Suprapubic skin (tissue), 4 donors: ENCODE data around the gene POMGNT1. TPM values are rescaled to one million over a fixed set of nuclear protein-coding genes. Genes with fewer than 3 reads are reported as not detected.

Source experiments
- DNase-seq, 2 donors: peaks; one replicate each; pipeline ENCODE4 v3.0.0-alpha.2; 2019; ENCODE audit warnings: low spot score in 2 of 2
- H3K27ac ChIP-seq: fragments of 200-600 bp; sonication (generic); one replicate; pipeline ENCODE4 v1.5.1; 2019
- H3K27me3 ChIP-seq: fragments of 200-600 bp; sonication (generic); one replicate; pipeline ENCODE4 v1.5.1; 2019
- H3K36me3 ChIP-seq: fragments of 200-600 bp; sonication (generic); one replicate; pipeline ENCODE4 v1.5.1; 2019
- H3K4me1 ChIP-seq: fragments of 200-600 bp; sonication (generic); one replicate; pipeline ENCODE4 v1.5.1; 2019
- H3K4me3 ChIP-seq: fragments of 200-600 bp; sonication (generic); one replicate; pipeline ENCODE4 v1.5.1; 2019; ENCODE audit warnings: mild to moderate bottlenecking
- H3K9me3 ChIP-seq: fragments of 200-600 bp; sonication (generic); one replicate; pipeline ENCODE4 v1.5.1; 2019
- EP300 ChIP-seq: sonication (generic); formaldehyde crosslinking; IDR thresholded peaks from one replicate; pipeline ENCODE4 v1.6.1; 2017; ENCODE audit warnings: antibody characterized with exemption
- POLR2A ChIP-seq, 2 donors: fragments of 450-650 bp; IDR thresholded peaks; one replicate each; pipeline ENCODE4 v1.6.1; 2017; ENCODE audit warnings: antibody characterized with exemption in 2 of 2, mild to moderate bottlenecking in 2 of 2, moderate library complexity in 2 of 2
- POLR2AphosphoS5 ChIP-seq, 3 donors: sonication (generic); formaldehyde crosslinking; IDR thresholded peaks; one replicate each; pipeline ENCODE4 v1.6.1; 2017; ENCODE audit warnings: antibody characterized with exemption in 3 of 3
- WGBS: methylation state at CpG from one replicate; pipeline ENCODE4 v1.1.5; 2018; 5-methylcytosine and 5-hydroxymethylcytosine counted together
- total RNA-seq, 4 donors: library from RNA; depleted of rRNA; stranded (reverse); fragments of >200 nt; gene quantifications; one replicate each; pipeline ENCODE4 v1.1.0, GENCODE V29; 2016
- TF ChIP-seq, protein P1 (sequence below), 2 donors: fragments of 200-600 bp in 1 of 2; fragments of 450-650 bp in 1 of 2; sonication (generic) in 1 of 2; IDR thresholded peaks; one replicate each; pipeline ENCODE4 v1.5.1; 2016 to 2019; ENCODE audit warnings: antibody characterized with exemption in 2 of 2, mild to moderate bottlenecking in 1 of 2, moderate library complexity in 1 of 2

POMGNT1 gene
- total RNA-seq, 4 donors from 2014 or later = 36.2 to 59.2 (median 47.7) TPM

DNA sequence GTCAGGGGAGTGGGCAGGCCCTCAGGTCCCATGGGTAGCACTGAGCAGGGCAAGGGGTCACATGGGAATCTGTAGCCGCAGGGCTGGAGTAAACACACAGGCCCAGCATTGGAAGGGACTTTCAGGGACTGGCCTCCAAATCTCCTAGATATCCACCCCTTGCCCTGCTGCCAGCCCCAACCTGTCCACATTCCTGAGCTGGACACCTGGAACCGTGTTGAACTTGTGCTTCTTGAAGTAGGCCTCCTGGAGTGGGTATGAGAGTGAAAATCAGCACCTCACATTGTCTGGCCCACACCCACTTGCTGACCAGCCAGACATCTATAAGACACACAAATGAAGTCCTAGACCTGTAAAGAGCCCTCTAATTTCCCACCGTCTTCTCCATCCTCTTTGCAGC, 7.7 kb downstream of the POMGNT1 start:
- Histone ChIP-seq H3K4me3 (no peak overlapping the region), H3K36me3 (peaks cover 61% of the 10 kb centered on the region), H3K4me1 (peaks cover 18% of the 10 kb centered on the region), H3K27ac (no peak overlapping the region), H3K9me3 (no peaks in the 10 kb centered on the region), H3K27me3 (no peaks in the 10 kb centered on the region)
- DNase-seq = no peak
- 81% methylated on average over 3 of the region's 3 CpGs for WGBS
- TF ChIP-seq, protein P1, sequence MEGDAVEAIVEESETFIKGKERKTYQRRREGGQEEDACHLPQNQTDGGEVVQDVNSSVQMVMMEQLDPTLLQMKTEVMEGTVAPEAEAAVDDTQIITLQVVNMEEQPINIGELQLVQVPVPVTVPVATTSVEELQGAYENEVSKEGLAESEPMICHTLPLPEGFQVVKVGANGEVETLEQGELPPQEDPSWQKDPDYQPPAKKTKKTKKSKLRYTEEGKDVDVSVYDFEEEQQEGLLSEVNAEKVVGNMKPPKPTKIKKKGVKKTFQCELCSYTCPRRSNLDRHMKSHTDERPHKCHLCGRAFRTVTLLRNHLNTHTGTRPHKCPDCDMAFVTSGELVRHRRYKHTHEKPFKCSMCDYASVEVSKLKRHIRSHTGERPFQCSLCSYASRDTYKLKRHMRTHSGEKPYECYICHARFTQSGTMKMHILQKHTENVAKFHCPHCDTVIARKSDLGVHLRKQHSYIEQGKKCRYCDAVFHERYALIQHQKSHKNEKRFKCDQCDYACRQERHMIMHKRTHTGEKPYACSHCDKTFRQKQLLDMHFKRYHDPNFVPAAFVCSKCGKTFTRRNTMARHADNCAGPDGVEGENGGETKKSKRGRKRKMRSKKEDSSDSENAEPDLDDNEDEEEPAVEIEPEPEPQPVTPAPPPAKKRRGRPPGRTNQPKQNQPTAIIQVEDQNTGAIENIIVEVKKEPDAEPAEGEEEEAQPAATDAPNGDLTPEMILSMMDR (IDR thresholded peaks at IDR 0.05) = no peak
- TF ChIP-seq POLR2AphosphoS5 (IDR thresholded peaks at IDR 0.05) = no peak
- TF ChIP-seq POLR2A (IDR thresholded peaks at IDR 0.05) = no peak
- TF ChIP-seq EP300 = no peak

DNA sequence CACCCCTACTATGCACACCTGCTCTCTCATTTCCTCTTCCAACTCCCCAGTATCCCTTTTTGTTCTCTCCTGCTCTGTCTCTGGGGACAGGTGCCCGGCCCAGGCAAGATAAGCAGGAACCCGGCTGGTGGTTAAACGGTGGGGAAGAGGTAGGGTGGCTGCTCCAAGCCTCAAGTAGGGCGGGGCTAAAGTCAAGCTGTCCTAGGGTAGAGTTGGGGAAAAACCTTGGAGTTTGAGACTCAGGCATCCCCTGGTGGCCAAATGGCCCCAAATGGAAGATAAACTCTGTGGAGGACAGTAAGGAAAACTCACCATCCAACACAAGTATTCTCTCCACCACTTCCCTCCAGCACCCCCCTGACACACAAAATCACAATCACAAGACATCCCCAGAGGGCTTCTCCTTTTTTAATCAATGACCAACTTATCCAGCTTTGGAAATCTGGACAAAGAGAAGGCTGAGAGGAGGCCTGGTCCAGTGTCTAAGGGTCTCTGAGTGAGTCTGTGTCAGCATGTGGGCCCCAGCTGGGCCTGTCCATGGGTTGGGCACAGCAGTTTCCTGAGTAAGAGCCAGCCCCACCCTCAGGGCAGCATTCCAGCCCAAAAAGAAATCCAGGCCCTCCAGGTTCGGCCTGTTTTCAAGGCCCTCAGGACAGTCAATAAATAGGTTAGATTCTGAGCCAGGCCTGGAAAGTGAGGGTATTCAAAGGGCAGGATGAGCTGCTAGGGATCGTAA, 9.8 kb downstream of the POMGNT1 start:
- H3K9me3 ChIP-seq = no peaks in the 10 kb centered on the region
- H3K27ac ChIP-seq = no peak overlapping the region
- H3K27me3 ChIP-seq = no peaks in the 10 kb centered on the region
- TF ChIP-seq POLR2AphosphoS5 (IDR thresholded peaks at IDR 0.05) (no peak), EP300 (no peak), POLR2A (IDR thresholded peaks at IDR 0.05) (no peak)
- TF ChIP-seq, protein P1 (IDR thresholded peaks at IDR 0.05) = no peak
- WGBS = 47% methylated on average over 6 of the region's 6 CpGs
- H3K4me3 ChIP-seq = no peak overlapping the region
- no peak for DNase-seq
- peaks cover 39% of the 10 kb centered on the region for H3K4me1 ChIP-seq
- peaks cover 45% of the 10 kb centered on the region for H3K36me3 ChIP-seq

DNA sequence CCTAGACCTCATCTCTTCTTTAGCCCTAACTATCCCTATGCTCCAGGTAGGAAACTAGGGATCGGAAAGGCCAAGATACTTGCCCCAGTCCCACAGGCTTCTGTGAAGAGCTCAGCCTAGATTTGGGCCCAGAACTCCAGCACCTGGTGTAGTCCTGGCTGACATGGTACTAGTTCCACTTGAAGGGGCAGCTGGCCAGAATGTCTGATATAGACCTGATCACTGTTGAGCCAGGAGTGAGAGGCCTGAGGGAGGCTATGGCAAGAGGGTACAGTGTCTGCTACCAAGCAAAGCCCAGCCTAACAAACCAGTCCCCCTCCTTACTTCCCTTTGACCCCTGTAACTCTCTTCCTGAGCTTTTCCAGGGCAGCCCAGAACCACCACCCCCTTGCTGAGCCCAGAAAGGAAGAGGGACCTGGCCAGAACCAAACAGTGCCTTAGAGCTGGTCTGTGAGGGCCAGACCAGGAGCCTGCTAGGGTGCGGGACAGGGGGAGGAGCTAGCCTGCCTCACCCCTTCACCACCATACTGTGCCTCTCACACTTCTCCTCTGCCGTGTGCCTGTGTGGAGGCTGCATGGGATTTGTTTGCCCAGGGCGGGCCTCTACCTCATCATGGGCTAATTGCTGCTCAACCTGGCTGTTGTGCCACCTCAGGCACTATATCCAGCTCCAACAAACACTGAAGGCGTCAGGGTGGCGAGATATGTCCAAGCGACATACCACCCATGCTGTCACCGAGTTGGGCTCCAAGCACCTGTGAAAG, 10.9 kb downstream of the POMGNT1 start:
- Histone ChIP-seq H3K36me3 (peaks cover 34% of the 10 kb centered on the region), H3K9me3 (no peaks in the 10 kb centered on the region), H3K4me1 (peaks cover 50% of the 10 kb centered on the region), H3K27ac (no peak overlapping the region), H3K27me3 (no peaks in the 10 kb centered on the region), H3K4me3 (no peak overlapping the region)
- WGBS = 91% methylated on average over 7 of the region's 8 CpGs
- no peak for DNase-seq
- TF ChIP-seq, protein P1 (IDR thresholded peaks at IDR 0.05) = no peak
- TF ChIP-seq POLR2A (IDR thresholded peaks at IDR 0.05) (no peak), POLR2AphosphoS5 (IDR thresholded peaks at IDR 0.05) (no peak)

DNA sequence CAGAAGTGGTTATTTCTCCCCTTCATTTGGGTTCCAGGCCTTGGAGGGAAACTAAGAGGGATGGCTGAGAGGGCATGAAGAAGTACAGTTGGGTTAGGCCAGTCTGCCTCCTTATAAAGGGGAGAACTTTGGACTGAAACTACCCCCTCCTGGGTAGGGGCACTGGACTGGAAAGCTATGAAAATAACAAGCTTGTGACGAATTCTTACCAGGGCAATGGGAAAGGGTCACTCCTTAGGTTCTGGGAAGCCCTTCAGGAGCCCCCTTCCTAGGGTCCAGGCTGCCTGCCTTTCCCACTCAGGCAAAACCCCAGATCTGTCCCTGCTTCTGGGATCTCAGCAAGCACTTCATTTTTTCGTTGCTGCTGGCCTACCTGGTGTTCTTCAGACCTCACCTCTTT, 12.2 kb downstream of the POMGNT1 start:
- Histone ChIP-seq H3K27me3 (no peaks in the 10 kb centered on the region), H3K27ac (no peak overlapping the region), H3K9me3 (no peaks in the 10 kb centered on the region), H3K4me1 (peaks cover 55% of the 10 kb centered on the region), H3K4me3 (no peak overlapping the region), H3K36me3 (peaks cover 22% of the 10 kb centered on the region)
- TF ChIP-seq, protein P1 (IDR thresholded peaks at IDR 0.05) = no peak
- TF ChIP-seq POLR2AphosphoS5 (IDR thresholded peaks at IDR 0.05) = no peak
- no peak for TF ChIP-seq EP300
- no peak for TF ChIP-seq POLR2A (IDR thresholded peaks at IDR 0.05)
- DNase-seq = no peak
- WGBS = 87% methylated on average over 2 of the region's 2 CpGs

DNA sequence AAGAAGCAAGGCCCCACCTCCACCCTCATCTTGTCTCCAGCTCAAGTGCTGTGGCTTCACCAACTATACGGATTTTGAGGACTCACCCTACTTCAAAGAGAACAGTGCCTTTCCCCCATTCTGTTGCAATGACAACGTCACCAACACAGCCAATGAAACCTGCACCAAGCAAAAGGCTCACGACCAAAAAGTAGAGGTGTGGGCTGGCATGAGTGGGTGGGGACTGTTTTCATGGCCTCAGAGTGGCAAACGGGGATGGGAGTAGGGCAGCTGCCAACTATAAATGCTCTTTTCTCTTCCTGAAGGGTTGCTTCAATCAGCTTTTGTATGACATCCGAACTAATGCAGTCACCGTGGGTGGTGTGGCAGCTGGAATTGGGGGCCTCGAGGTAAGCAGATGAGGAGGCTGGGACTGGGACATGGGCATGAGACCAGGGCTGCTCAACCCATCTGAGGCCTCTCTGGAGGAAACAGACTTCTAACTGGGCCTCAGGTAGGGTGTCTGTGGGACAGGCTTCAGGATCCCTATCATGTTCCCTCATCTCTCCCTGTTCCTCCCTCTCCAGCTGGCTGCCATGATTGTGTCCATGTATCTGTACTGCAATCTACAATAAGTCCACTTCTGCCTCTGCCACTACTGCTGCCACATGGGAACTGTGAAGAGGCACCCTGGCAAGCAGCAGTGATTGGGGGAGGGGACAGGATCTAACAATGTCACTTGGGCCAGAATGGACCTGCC, 13.1 kb downstream of the POMGNT1 start:
- H3K27ac ChIP-seq = no peak overlapping the region
- H3K4me1 ChIP-seq = peaks cover 64% of the 10 kb centered on the region
- H3K9me3 ChIP-seq = no peaks in the 10 kb centered on the region
- no peaks in the 10 kb centered on the region for H3K27me3 ChIP-seq
- H3K36me3 ChIP-seq = peaks cover 12% of the 10 kb centered on the region
- no peak for DNase-seq
- no peak for TF ChIP-seq POLR2A (IDR thresholded peaks at IDR 0.05)
- no peak for TF ChIP-seq EP300
- TF ChIP-seq POLR2AphosphoS5 (IDR thresholded peaks at IDR 0.05) = no peak
- TF ChIP-seq, protein P1 (IDR thresholded peaks at IDR 0.05) = no peak
- H3K4me3 ChIP-seq = no peak overlapping the region
- 36% methylated on average over 7 of the region's 7 CpGs for WGBS
